BLaER1 (cell line): Measurements from ENCODE around the gene ACTN4.

ENCODE experiments used
- H3K27ac ChIP-seq: shearing (Covaris generic); formaldehyde crosslinking; 2 replicates; pipeline ENCODE4 v1.8.1; 2022
- H3K27me3 ChIP-seq: shearing (Covaris generic); formaldehyde crosslinking; 2 replicates; pipeline ENCODE4 v1.8.1; 2022
- H3K36me3 ChIP-seq: shearing (Covaris generic); formaldehyde crosslinking; 2 replicates; pipeline ENCODE4 v1.8.1; 2022
- H3K4me1 ChIP-seq: shearing (Covaris generic); formaldehyde crosslinking; 2 replicates; pipeline ENCODE4 v1.8.1; 2022
- H3K4me2 ChIP-seq: shearing (Covaris generic); formaldehyde crosslinking; 2 replicates; pipeline ENCODE4 v1.8.1; 2022
- H3K4me3 ChIP-seq: shearing (Covaris generic); formaldehyde crosslinking; 2 replicates; pipeline ENCODE4 v1.8.1; 2022
- H3K9ac ChIP-seq: shearing (Covaris generic); formaldehyde crosslinking; 2 replicates; pipeline ENCODE4 v1.8.1; 2022
- H3K9me3 ChIP-seq: shearing (Covaris generic); formaldehyde crosslinking; 2 replicates; pipeline ENCODE4 v1.8.1; 2022
- H4K20me1 ChIP-seq: shearing (Covaris generic); formaldehyde crosslinking; 2 replicates; pipeline ENCODE4 v1.8.1; 2022
- Cebpa-rat ChIP-seq: shearing (Covaris generic); IDR thresholded peaks from 2 replicates; pipeline ENCODE4 v1.8.1; 2022

ACTN4 gene

GRCh38 chr19:38660724-38661123 is 13.3 kb downstream of the ACTN4 start:
- Histone ChIP-seq H3K9ac (no peak overlapping the region), H3K36me3 (peaks cover 55% of the 10 kb centered on the region), H3K4me3 (no peak overlapping the region), H3K9me3 (no peaks in the 10 kb centered on the region), H4K20me1 (peaks cover 99% of the 10 kb centered on the region), H3K4me1 (peaks cover 67% of the 10 kb centered on the region), H3K4me2 (no peak overlapping the region), H3K27me3 (no peaks in the 10 kb centered on the region), H3K27ac (no peak overlapping the region)
- no peak for TF ChIP-seq Cebpa-rat

GRCh38 chr19:38661136-38661535 is 13.7 kb downstream of the ACTN4 start:
- H3K4me1 ChIP-seq, result peaks cover 67% of the 10 kb centered on the region
- no peak overlapping the region for H3K4me3 ChIP-seq
- H3K9me3 ChIP-seq, result no peaks in the 10 kb centered on the region
- H4K20me1 ChIP-seq, result peaks cover 98% of the 10 kb centered on the region
- no peak overlapping the region for H3K9ac ChIP-seq
- H3K27me3 ChIP-seq, result no peaks in the 10 kb centered on the region
- TF ChIP-seq Cebpa-rat, result no peak
- no peak overlapping the region for H3K27ac ChIP-seq
- no peak overlapping the region for H3K4me2 ChIP-seq
- H3K36me3 ChIP-seq, result peaks cover 52% of the 10 kb centered on the region

GRCh38 chr19:38661996-38662395 is 14.5 kb downstream of the ACTN4 start:
- Histone ChIP-seq H3K4me3 (no peak overlapping the region), H3K27me3 (no peaks in the 10 kb centered on the region), H3K9me3 (no peaks in the 10 kb centered on the region), H3K36me3 (peaks cover 43% of the 10 kb centered on the region), H3K27ac (no peak overlapping the region), H3K9ac (no peak overlapping the region), H4K20me1 (peaks cover 90% of the 10 kb centered on the region), H3K4me2 (no peak overlapping the region), H3K4me1 (peaks cover 67% of the 10 kb centered on the region)
- no peak for TF ChIP-seq Cebpa-rat

GRCh38 chr19:38662537-38663155 is 15.2 kb downstream of the ACTN4 start:
- Histone ChIP-seq H3K9me3 (no peaks in the 10 kb centered on the region), H3K27ac (peak overlapping the region; percentile 81; the same call in 1 of the 2 replicates), H4K20me1 (peaks cover 84% of the 10 kb centered on the region), H3K27me3 (no peaks in the 10 kb centered on the region), H3K36me3 (peaks cover 41% of the 10 kb centered on the region), H3K4me1 (peaks cover 67% of the 10 kb centered on the region), H3K4me2 (peak overlapping the region; percentile 81), H3K4me3 (no peak overlapping the region), H3K9ac (0 out of 2 replicates have a peak overlapping the region, but pooled peaks have one; percentile 26)
- no peak for TF ChIP-seq Cebpa-rat

- Histone ChIP-seq H3K27ac (peak overlapping the region; percentile 81; the same call in 1 of the 2 replicates), H3K4me2 (peak overlapping the region; percentile 81), H4K20me1 (peaks cover 78% of the 10 kb centered on the region), H3K4me1 (peaks cover 71% of the 10 kb centered on the region), H3K27me3 (no peaks in the 10 kb centered on the region), H3K9ac (no peak overlapping the region; the same call in 1 of the 2 replicates), H3K4me3 (no peak overlapping the region), H3K9me3 (no peaks in the 10 kb centered on the region), H3K36me3 (peaks cover 35% of the 10 kb centered on the region)
- TF ChIP-seq Cebpa-rat, result no peak
Measured at GRCh38 chr19:38663156-38663651, 15.8 kb downstream of the ACTN4 start.

GRCh38 chr19:38663957-38664502 is 16.6 kb downstream of the ACTN4 start:
- H4K20me1 ChIP-seq, result peaks cover 70% of the 10 kb centered on the region
- H3K4me2 ChIP-seq, result peak overlapping the region; percentile 81
- H3K36me3 ChIP-seq, result peaks cover 28% of the 10 kb centered on the region
- peaks cover 79% of the 10 kb centered on the region for H3K4me1 ChIP-seq
- H3K27me3 ChIP-seq, result no peaks in the 10 kb centered on the region
- H3K9ac ChIP-seq, result peak overlapping the region; percentile 68; the same call in 1 of the 2 replicates
- no peak overlapping the region for H3K4me3 ChIP-seq
- TF ChIP-seq Cebpa-rat, result no peak
- peak overlapping the region; percentile 81 for H3K27ac ChIP-seq
- H3K9me3 ChIP-seq, result no peaks in the 10 kb centered on the region

- TF ChIP-seq Cebpa-rat, result no peak
- Histone ChIP-seq H3K4me1 (peaks cover 80% of the 10 kb centered on the region), H4K20me1 (peaks cover 64% of the 10 kb centered on the region), H3K4me3 (peak overlapping the region; percentile 47), H3K9me3 (no peaks in the 10 kb centered on the region), H3K27ac (peak overlapping the region; percentile 81), H3K27me3 (no peaks in the 10 kb centered on the region), H3K36me3 (peaks cover 22% of the 10 kb centered on the region), H3K4me2 (peak overlapping the region; percentile 81), H3K9ac (peak overlapping the region; percentile 68)
Measured at GRCh38 chr19:38664503-38665211, 17.2 kb downstream of the ACTN4 start.

- peak overlapping the region; percentile 81 for H3K4me2 ChIP-seq
Measured at GRCh38 chr19:38665219-38665931, 17.9 kb downstream of the ACTN4 start.

GRCh38 chr19:38665950-38666662 is 18.7 kb downstream of the ACTN4 start:
- Histone ChIP-seq H3K36me3 (peaks cover 15% of the 10 kb centered on the region), H3K27ac (peak overlapping the region; percentile 81), H4K20me1 (peaks cover 49% of the 10 kb centered on the region), H3K4me1 (peaks cover 95% of the 10 kb centered on the region), H3K27me3 (no peaks in the 10 kb centered on the region), H3K4me3 (0 out of 2 replicates have a peak overlapping the region, but pooled peaks have one; percentile 47), H3K4me2 (peak overlapping the region; percentile 81), H3K9me3 (no peaks in the 10 kb centered on the region), H3K9ac (peak overlapping the region; percentile 68)
- TF ChIP-seq Cebpa-rat, result no peak

More at GRCh38 chr19:38665219-38665931, 17.9 kb downstream of the ACTN4 start:
- no peak for TF ChIP-seq Cebpa-rat
- Histone ChIP-seq H4K20me1 (peaks cover 57% of the 10 kb centered on the region), H3K9ac (peak overlapping the region; percentile 68), H3K9me3 (no peaks in the 10 kb centered on the region), H3K4me1 (peaks cover 87% of the 10 kb centered on the region), H3K27me3 (no peaks in the 10 kb centered on the region), H3K27ac (peak overlapping the region; percentile 81), H3K4me3 (peak overlapping the region; percentile 47), H3K36me3 (peaks cover 21% of the 10 kb centered on the region)
